SU-DHL-6 (cell line): ENCODE results near the gene RORC.

ENCODE experiments used
- EZH2phosphoT487 ChIP-seq: fragments of 200-600 bp; sonication (generic), shearing (Covaris generic); conservative IDR thresholded peaks from 2 replicates; pipeline ENCODE4 v1.6.1; 2018; ENCODE audit warnings: mild to moderate bottlenecking, antibody characterized with exemption, low read length, moderate library complexity, mixed read lengths
- TF ChIP-seq, protein P1 (sequence below): fragments of 200-600 bp; sonication (generic); IDR thresholded peaks from one replicate; pipeline ENCODE4 v1.5.1; 2017; ENCODE audit warnings: antibody characterized with exemption, mild to moderate bottlenecking, low read length, moderate library complexity; ENCODE audit not compliant: insufficient read depth, poor library complexity, severe bottlenecking

DNA sequence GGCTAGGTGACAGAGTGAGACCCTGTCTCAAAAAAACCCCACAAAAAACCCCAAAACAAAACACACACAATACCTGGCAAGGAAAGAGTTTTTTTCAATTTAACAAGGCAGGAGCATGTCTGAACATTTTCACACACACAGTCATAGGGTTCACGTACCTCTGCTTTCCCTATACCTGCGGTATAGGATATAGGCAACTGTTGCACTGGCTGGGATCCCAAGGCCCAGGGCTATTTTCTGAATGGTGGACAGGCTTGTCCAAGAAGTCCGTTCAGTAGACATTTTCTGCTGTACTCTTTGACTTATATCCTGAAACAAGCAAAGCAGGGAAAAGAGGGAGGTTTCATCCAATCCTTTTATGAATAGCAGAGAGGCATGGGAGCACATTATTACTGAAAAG is 48.9 kb downstream of the RORC start:
- TF ChIP-seq, protein P1, sequence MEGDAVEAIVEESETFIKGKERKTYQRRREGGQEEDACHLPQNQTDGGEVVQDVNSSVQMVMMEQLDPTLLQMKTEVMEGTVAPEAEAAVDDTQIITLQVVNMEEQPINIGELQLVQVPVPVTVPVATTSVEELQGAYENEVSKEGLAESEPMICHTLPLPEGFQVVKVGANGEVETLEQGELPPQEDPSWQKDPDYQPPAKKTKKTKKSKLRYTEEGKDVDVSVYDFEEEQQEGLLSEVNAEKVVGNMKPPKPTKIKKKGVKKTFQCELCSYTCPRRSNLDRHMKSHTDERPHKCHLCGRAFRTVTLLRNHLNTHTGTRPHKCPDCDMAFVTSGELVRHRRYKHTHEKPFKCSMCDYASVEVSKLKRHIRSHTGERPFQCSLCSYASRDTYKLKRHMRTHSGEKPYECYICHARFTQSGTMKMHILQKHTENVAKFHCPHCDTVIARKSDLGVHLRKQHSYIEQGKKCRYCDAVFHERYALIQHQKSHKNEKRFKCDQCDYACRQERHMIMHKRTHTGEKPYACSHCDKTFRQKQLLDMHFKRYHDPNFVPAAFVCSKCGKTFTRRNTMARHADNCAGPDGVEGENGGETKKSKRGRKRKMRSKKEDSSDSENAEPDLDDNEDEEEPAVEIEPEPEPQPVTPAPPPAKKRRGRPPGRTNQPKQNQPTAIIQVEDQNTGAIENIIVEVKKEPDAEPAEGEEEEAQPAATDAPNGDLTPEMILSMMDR: no peak
- no peak for TF ChIP-seq EZH2phosphoT487
